ENCODE measurements around the gene MAGEB3. TPM values are rescaled to one million over a fixed set of nuclear protein-coding genes. Genes with fewer than 3 reads are reported as not detected.

The MAGEB3 gene
- total RNA-seq = not detected

GRCh38 chrX:30230395-30230794 lies at the start of gene MAGEB3:
MAGEB3 (plus strand) TSS chrX:30230657; CDS start chrX:30235925, 5,268 bp downstream.

GRCh38 chrX:30215357-30215843 lies 15.1 kb upstream of the MAGEB3 start, which contains the start of gene MAGEB2:
MAGEB2 (plus strand) TSS chrX:30215563; CDS start chrX:30218581, 3,018 bp downstream.

GRCh38 chrX:30241724-30242415 lies 11.4 kb downstream of the MAGEB3 start, which contains the start of gene MAGEB4:
MAGEB4 (plus strand) TSS chrX:30242000; CDS start chrX:30242136, 136 bp downstream.

GRCh38 chrX:30246769-30247489 lies 16.5 kb downstream of the MAGEB3 start, which contains the start of gene MAGEB1:
MAGEB1 (plus strand) TSS chrX:30247146; CDS start chrX:30250494, 3,348 bp downstream.

Other genes starting within 250 kb of the MAGEB3 start
- not detected for gene MAGEB2, start 15.1 kb upstream of the MAGEB3 start, total RNA-seq
- gene MAGEB4, start 11.3 kb downstream of the MAGEB3 start, total RNA-seq = not detected
- gene MAGEB1, start 16.5 kb downstream of the MAGEB3 start, total RNA-seq = not detected
- not detected for gene NR0B1, start 78.7 kb downstream of the MAGEB3 start, total RNA-seq